Activated T-cell treated with anti-CD3 and anti-CD28 coated beads, Interleukin-2, amount 50 U/mL, for 24 hours (primary cell): Measurements from ENCODE around the gene STK32C.
"Not testable (repeated sequence)": the region's sequence is repeated elsewhere in the genome, so short reads cannot be mapped to it uniquely, and the experiment has no call there.

Experiments used
- DNase-seq: peaks from one replicate; pipeline ENCODE4 v3.0.0-alpha.2; 2020
- H3K27ac Mint-ChIP-seq: 2 replicates; pipeline ENCODE4 v1.8.0; 2020; ENCODE audit warnings: mild to moderate bottlenecking, mixed read lengths
- H3K27me3 Mint-ChIP-seq: 2 replicates; pipeline ENCODE4 v1.8.0; 2020; ENCODE audit warnings: mixed read lengths
- H3K36me3 Mint-ChIP-seq: 2 replicates; pipeline ENCODE4 v1.8.0; 2020; ENCODE audit warnings: low read depth, mixed read lengths
- H3K4me1 Mint-ChIP-seq: 2 replicates; pipeline ENCODE4 v1.8.0; 2020; ENCODE audit warnings: low read depth, mixed read lengths
- H3K4me3 Mint-ChIP-seq: 2 replicates; pipeline ENCODE4 v1.8.0; 2020; ENCODE audit warnings: mild to moderate bottlenecking, moderate library complexity, mixed read lengths
- H3K9me3 Mint-ChIP-seq: 2 replicates; pipeline ENCODE4 v1.8.0; 2020; ENCODE audit warnings: mixed read lengths

Gene STK32C

GRCh38 chr10:132346806-132347205 is 39.1 kb upstream of the STK32C start:
- no peaks in the 10 kb centered on the region for H3K4me1 Mint-ChIP-seq
- no peak for DNase-seq
- no peaks in the 10 kb centered on the region for H3K27me3 Mint-ChIP-seq
- no peak overlapping the region for H3K4me3 Mint-ChIP-seq
- H3K27ac Mint-ChIP-seq: no peak overlapping the region
- H3K9me3 Mint-ChIP-seq: peaks cover 2% of the 10 kb centered on the region
- H3K36me3 Mint-ChIP-seq: peaks cover 21% of the 10 kb centered on the region

GRCh38 chr10:132345345-132345744 is 37.6 kb upstream of the STK32C start:
- no peaks in the 10 kb centered on the region for H3K27me3 Mint-ChIP-seq
- H3K27ac Mint-ChIP-seq: no peak overlapping the region
- H3K4me3 Mint-ChIP-seq: no peak overlapping the region
- no peaks in the 10 kb centered on the region for H3K4me1 Mint-ChIP-seq
- H3K36me3 Mint-ChIP-seq: peaks cover 26% of the 10 kb centered on the region
- peaks cover 7% of the 10 kb centered on the region for H3K9me3 Mint-ChIP-seq
- DNase-seq: no peak

GRCh38 chr10:132344386-132344785 is 36.6 kb upstream of the STK32C start:
- Mint-ChIP-seq H3K36me3 (peaks cover 29% of the 10 kb centered on the region), H3K27me3 (no peaks in the 10 kb centered on the region), H3K9me3 (peaks cover 7% of the 10 kb centered on the region), H3K4me3 (no peak overlapping the region), H3K4me1 (no peaks in the 10 kb centered on the region), H3K27ac (no peak overlapping the region)
- DNase-seq: no peak

- Mint-ChIP-seq H3K4me1 (peaks cover 1% of the 10 kb centered on the region), H3K4me3 (no peak overlapping the region), H3K9me3 (peaks cover 7% of the 10 kb centered on the region), H3K27me3 (no peaks in the 10 kb centered on the region), H3K27ac (no peak overlapping the region), H3K36me3 (peaks cover 30% of the 10 kb centered on the region)
- no peak for DNase-seq
Observed at GRCh38 chr10:132342553-132342952, 34.8 kb upstream of the STK32C start.

GRCh38 chr10:132341781-132342180 is 34.0 kb upstream of the STK32C start:
- Mint-ChIP-seq H3K27ac (no peak overlapping the region), H3K9me3 (peaks cover 7% of the 10 kb centered on the region), H3K4me1 (peaks cover 9% of the 10 kb centered on the region), H3K27me3 (no peaks in the 10 kb centered on the region), H3K36me3 (peaks cover 30% of the 10 kb centered on the region), H3K4me3 (no peak overlapping the region)
- DNase-seq: no peak

- peaks cover 7% of the 10 kb centered on the region for H3K9me3 Mint-ChIP-seq
- no peak for DNase-seq
- peaks cover 30% of the 10 kb centered on the region for H3K36me3 Mint-ChIP-seq
- H3K27ac Mint-ChIP-seq: no peak overlapping the region
- H3K4me3 Mint-ChIP-seq: no peak overlapping the region
- peaks cover 15% of the 10 kb centered on the region for H3K4me1 Mint-ChIP-seq
- H3K27me3 Mint-ChIP-seq: no peaks in the 10 kb centered on the region
Observed at GRCh38 chr10:132341017-132341416, 33.3 kb upstream of the STK32C start.

GRCh38 chr10:132339276-132339675 is 31.5 kb upstream of the STK32C start:
- Mint-ChIP-seq H3K27me3 (no peaks in the 10 kb centered on the region), H3K27ac (no peak overlapping the region), H3K4me1 (peaks cover 19% of the 10 kb centered on the region), H3K9me3 (peaks cover 7% of the 10 kb centered on the region), H3K36me3 (peaks cover 17% of the 10 kb centered on the region), H3K4me3 (no peak overlapping the region)
- DNase-seq: no peak

GRCh38 chr10:132338876-132339275 is 31.1 kb upstream of the STK32C start:
- H3K4me3 Mint-ChIP-seq: no peak overlapping the region
- H3K27me3 Mint-ChIP-seq: no peaks in the 10 kb centered on the region
- H3K36me3 Mint-ChIP-seq: peaks cover 16% of the 10 kb centered on the region
- H3K27ac Mint-ChIP-seq: no peak overlapping the region
- H3K9me3 Mint-ChIP-seq: peaks cover 7% of the 10 kb centered on the region
- peaks cover 21% of the 10 kb centered on the region for H3K4me1 Mint-ChIP-seq
- DNase-seq: no peak

GRCh38 chr10:132337854-132338253 is 30.1 kb upstream of the STK32C start:
- not testable (repeated sequence) for H3K27me3 Mint-ChIP-seq, H3K9me3 Mint-ChIP-seq, DNase-seq, H3K27ac Mint-ChIP-seq
- H3K36me3 Mint-ChIP-seq: peaks cover 16% of the 10 kb centered on the region
- peaks cover 32% of the 10 kb centered on the region for H3K4me1 Mint-ChIP-seq
- H3K4me3 Mint-ChIP-seq: peak overlapping the region; percentile 13

GRCh38 chr10:132336919-132337407 is 29.2 kb upstream of the STK32C start:
- DNase-seq: peak; percentile 50
- peak overlapping the region; percentile 20 for H3K27ac Mint-ChIP-seq
- peaks cover 6% of the 10 kb centered on the region for H3K9me3 Mint-ChIP-seq
- H3K4me1 Mint-ChIP-seq: peaks cover 37% of the 10 kb centered on the region
- H3K4me3 Mint-ChIP-seq: peak overlapping the region; percentile 79
- H3K27me3 Mint-ChIP-seq: no peaks in the 10 kb centered on the region
- peaks cover 11% of the 10 kb centered on the region for H3K36me3 Mint-ChIP-seq

GRCh38 chr10:132336064-132336746 is 28.5 kb upstream of the STK32C start:
- Mint-ChIP-seq H3K27me3 (no peaks in the 10 kb centered on the region), H3K4me1 (peaks cover 39% of the 10 kb centered on the region), H3K36me3 (peaks cover 7% of the 10 kb centered on the region), H3K4me3 (no peak overlapping the region), H3K9me3 (no peaks in the 10 kb centered on the region), H3K27ac (no peak overlapping the region)
- no peak for DNase-seq

- H3K27ac Mint-ChIP-seq: no peak overlapping the region
- H3K4me1 Mint-ChIP-seq: peaks cover 41% of the 10 kb centered on the region
- no peak for DNase-seq
- peaks cover 12% of the 10 kb centered on the region for H3K36me3 Mint-ChIP-seq
- H3K9me3 Mint-ChIP-seq: no peaks in the 10 kb centered on the region
- no peaks in the 10 kb centered on the region for H3K27me3 Mint-ChIP-seq
- no peak overlapping the region for H3K4me3 Mint-ChIP-seq
Observed at GRCh38 chr10:132335189-132336063, 27.7 kb upstream of the STK32C start.

GRCh38 chr10:132334631-132335188 is 27.0 kb upstream of the STK32C start:
- Mint-ChIP-seq H3K27ac (no peak overlapping the region), H3K4me1 (peaks cover 48% of the 10 kb centered on the region), H3K36me3 (peaks cover 18% of the 10 kb centered on the region), H3K4me3 (no peak overlapping the region), H3K27me3 (no peaks in the 10 kb centered on the region), H3K9me3 (no peaks in the 10 kb centered on the region)
- no peak for DNase-seq

- Mint-ChIP-seq H3K36me3 (peaks cover 26% of the 10 kb centered on the region), H3K4me3 (peak overlapping the region; percentile 35), H3K27ac (no peak overlapping the region), H3K9me3 (no peaks in the 10 kb centered on the region), H3K27me3 (no peaks in the 10 kb centered on the region), H3K4me1 (peaks cover 59% of the 10 kb centered on the region)
- DNase-seq: no peak
Observed at GRCh38 chr10:132333386-132333785, 25.6 kb upstream of the STK32C start.

- peak overlapping the region; percentile 96 for H3K27ac Mint-ChIP-seq
- H3K4me1 Mint-ChIP-seq: peaks cover 66% of the 10 kb centered on the region
- H3K36me3 Mint-ChIP-seq: peaks cover 34% of the 10 kb centered on the region
- H3K9me3 Mint-ChIP-seq: peaks cover 3% of the 10 kb centered on the region
- peak overlapping the region; percentile 87 for H3K4me3 Mint-ChIP-seq
- DNase-seq: no peak
- no peaks in the 10 kb centered on the region for H3K27me3 Mint-ChIP-seq
Observed at GRCh38 chr10:132332433-132332754, 24.6 kb upstream of the STK32C start.
